HL-60 (cell line): ENCODE data around the gene OR52I2.

Experiments used
- CTCF ChIP-seq: IDR thresholded peaks from one replicate; pipeline ENCODE4 v1.5.1; 2011; ENCODE audit warnings: low read length, control low read depth, inconsistent platforms; ENCODE audit not compliant: insufficient read depth
- REST ChIP-seq: IDR thresholded peaks from 2 replicates; pipeline ENCODE4 v1.6.1; 2012; ENCODE audit warnings: low read depth; ENCODE audit not compliant: insufficient replicate concordance
- SPI1 ChIP-seq: IDR thresholded peaks from 2 replicates; pipeline ENCODE4 v1.6.1; 2012; ENCODE audit warnings: low read depth, mild to moderate bottlenecking, borderline replicate concordance

- TF ChIP-seq CTCF (no peak), REST (no peak), SPI1 (no peak)
Observed at GRCh38 chr11:4541071-4541470, 40.5 kb upstream of the OR52I2 start.
